WTC11 (cell line): Measurements from ENCODE around the gene CPSF7. TPM values are rescaled to one million over a fixed set of nuclear protein-coding genes. Genes with fewer than 3 reads are reported as not detected.

Experiments
- ATAC-seq: fragments of 200-7000 bp; cut with Tn5 transposase; 2 replicates; pipeline ENCODE4 v1.10.0; 2021; ENCODE audit warnings: mild to moderate bottlenecking, moderate library complexity
- CTCF ChIA-PET: fragments of 300-600 bp; sonication (Branson Sonifier 250); formaldehyde crosslinking; loops from one replicate; lab custom pipeline; 2021; ENCODE audit warnings: antibody characterized with exemption; lab: Charles Lee
- POLR2A ChIA-PET: fragments of 350-600 bp; sonication (Branson Sonifier 250); formaldehyde crosslinking; loops from one replicate; lab custom pipeline; 2021; ENCODE audit warnings: antibody characterized with exemption; lab: Charles Lee
- DNase-seq: peaks from one replicate; pipeline ENCODE4 v3.0.0; 2021; ENCODE audit warnings: low spot score
- H3K27ac Mint-ChIP-seq: 2 replicates; pipeline ENCODE4 v1.8.0; 2021; ENCODE audit warnings: mixed read lengths
- H3K27me3 Mint-ChIP-seq: 2 replicates; pipeline ENCODE4 v1.8.0; 2021; ENCODE audit warnings: low read depth, mild to moderate bottlenecking, moderate library complexity, mixed read lengths
- H3K36me3 Mint-ChIP-seq: 2 replicates; pipeline ENCODE4 v1.8.0; 2021; ENCODE audit warnings: mixed read lengths
- H3K4me1 Mint-ChIP-seq: 2 replicates; pipeline ENCODE4 v1.8.0; 2022; ENCODE audit warnings: mixed read lengths
- H3K4me3 Mint-ChIP-seq: 2 replicates; pipeline ENCODE4 v1.8.0; 2021; ENCODE audit warnings: mild to moderate bottlenecking, moderate library complexity, mixed read lengths
- H3K9me3 Mint-ChIP-seq: 2 replicates; pipeline ENCODE4 v1.8.0; 2021; ENCODE audit warnings: mixed read lengths
- ARID4B ChIP-seq: sonication (generic); formaldehyde crosslinking; IDR thresholded peaks from 2 replicates; pipeline ENCODE4 v1.8.0; 2023; ENCODE audit warnings: missing genetic modification reagents, mild to moderate bottlenecking, borderline replicate concordance
- ATF3 ChIP-seq: sonication (generic); formaldehyde crosslinking; conservative IDR thresholded peaks from 2 replicates; pipeline ENCODE4 v1.8.1; 2022; ENCODE audit warnings: mild to moderate bottlenecking, missing genetic modification reagents
- ATF6 ChIP-seq: sonication (generic); formaldehyde crosslinking; IDR thresholded peaks from 2 replicates; pipeline ENCODE4 v1.8.1; 2023; ENCODE audit warnings: mild to moderate bottlenecking, missing genetic modification reagents
- FOXP4 ChIP-seq: sonication (generic); formaldehyde crosslinking; IDR thresholded peaks from 2 replicates; pipeline ENCODE4 v1.8.0; 2022; ENCODE audit warnings: mild to moderate bottlenecking, missing genetic modification reagents
- HMGXB4 ChIP-seq: sonication (generic); formaldehyde crosslinking; IDR thresholded peaks from 2 replicates; pipeline ENCODE4 v1.8.1; 2023; ENCODE audit warnings: mild to moderate bottlenecking, moderate library complexity, missing genetic modification reagents
- JUN ChIP-seq: sonication (generic); formaldehyde crosslinking; IDR thresholded peaks from 2 replicates; pipeline ENCODE4 v1.8.0; 2023; ENCODE audit warnings: mild to moderate bottlenecking, missing genetic modification reagents
- MLX ChIP-seq: sonication (generic); formaldehyde crosslinking; IDR thresholded peaks from 2 replicates; pipeline ENCODE4 v1.8.1; 2023; ENCODE audit warnings: mild to moderate bottlenecking, missing genetic modification reagents, moderate library complexity
- NFE2L1 ChIP-seq: sonication (generic); formaldehyde crosslinking; IDR thresholded peaks from 2 replicates; pipeline ENCODE4 v1.8.1; 2023; ENCODE audit warnings: missing genetic modification reagents
- NR1H2 ChIP-seq: sonication (generic); formaldehyde crosslinking; IDR thresholded peaks from 2 replicates; pipeline ENCODE4 v1.9.0; 2021; ENCODE audit warnings: mild to moderate bottlenecking, moderate library complexity, missing genetic modification reagents
- PREB ChIP-seq: sonication (generic); formaldehyde crosslinking; IDR thresholded peaks from 2 replicates; pipeline ENCODE4 v1.8.1; 2022; ENCODE audit warnings: mild to moderate bottlenecking, missing genetic modification reagents, moderate library complexity, borderline replicate concordance
- RELA ChIP-seq: sonication (generic); formaldehyde crosslinking; IDR thresholded peaks from 2 replicates; pipeline ENCODE4 v1.8.1; 2022; ENCODE audit warnings: missing genetic modification reagents, mild to moderate bottlenecking, borderline replicate concordance
- SMAD3 ChIP-seq: sonication (generic); formaldehyde crosslinking; IDR thresholded peaks from 2 replicates; pipeline ENCODE4 v1.8.0; 2022; ENCODE audit warnings: missing genetic modification reagents, mild to moderate bottlenecking, borderline replicate concordance
- USF2 ChIP-seq: sonication (generic); formaldehyde crosslinking; IDR thresholded peaks from 2 replicates; pipeline ENCODE4 v1.8.1; 2023; ENCODE audit warnings: mild to moderate bottlenecking, missing genetic modification reagents, moderate library complexity
- ZNF263 ChIP-seq: sonication (generic); formaldehyde crosslinking; IDR thresholded peaks from 2 replicates; pipeline ENCODE4 v1.8.1; 2022; ENCODE audit warnings: low read depth, mild to moderate bottlenecking, moderate library complexity, missing genetic modification reagents
- total RNA-seq: library from RNA; stranded (reverse); gene quantifications from 3 replicates; pipeline ENCODE4 v1.2.3, GENCODE V29; 2021

CPSF7 gene
- total RNA-seq, 1 experiment from 2014 or later = 88.3 TPM

GRCh38 chr11:61474013-61474643 lies 44.4 kb upstream of the CPSF7 start:
- peaks cover 12% of the 10 kb centered on the region; the same call in 1 of the 2 replicates for H3K36me3 Mint-ChIP-seq
- H3K9me3 Mint-ChIP-seq = no peaks in the 10 kb centered on the region
- peaks cover 7% of the 10 kb centered on the region for H3K4me1 Mint-ChIP-seq
- H3K4me3 Mint-ChIP-seq = no peak overlapping the region
- H3K27me3 Mint-ChIP-seq = peaks cover 3% of the 10 kb centered on the region; the same call in 1 of the 2 replicates
- H3K27ac Mint-ChIP-seq = 0 out of 2 replicates have a peak overlapping the region, but pooled peaks have one; percentile 17
- ATAC-seq = no peak
- TF ChIP-seq USF2 (no peak), ZNF263 (no peak)
- CTCF ChIA-PET = interaction anchor here (1.2 to 5.9 kb wide), 4 partner anchors 28 to 93 kb away, joined by 3 to 149 read pairs (median 10); no protein-coding TSS in a partner anchor
- POLR2A ChIA-PET = no interaction called here
- no peak for DNase-seq

- no peak for ATAC-seq
- TF ChIP-seq PREB (CRISPR knock-in tag) (no peak), HMGXB4 (no peak), NR1H2 (CRISPR knock-in tag) (no peak), ARID4B (CRISPR knock-in tag) (no peak), FOXP4 (CRISPR knock-in tag) (no peak), ATF6 (CRISPR knock-in tag) (no peak), JUN (CRISPR knock-in tag) (no peak), ATF3 (CRISPR knock-in tag) (no peak), RELA (no peak), NFE2L1 (no peak), MLX (no peak), SMAD3 (CRISPR knock-in tag) (no peak)
- no peak for DNase-seq
- Mint-ChIP-seq H3K36me3 (peaks cover 12% of the 10 kb centered on the region; the same call in 1 of the 2 replicates), H3K27me3 (peaks cover 3% of the 10 kb centered on the region; the same call in 1 of the 2 replicates), H3K27ac (peak overlapping the region; percentile 17; the same call in 1 of the 2 replicates), H3K4me1 (peaks cover 7% of the 10 kb centered on the region), H3K9me3 (no peaks in the 10 kb centered on the region), H3K4me3 (no peak overlapping the region)
- ChIA-PET CTCF (interaction anchor here (0.6 to 2.9 kb wide), 8 partner anchors 9 to 192 kb away, joined by 3 to 17 read pairs (median 4); no protein-coding TSS in a partner anchor), POLR2A (no interaction called here)
Observed at GRCh38 chr11:61473370-61474012, 43.7 kb upstream of the CPSF7 start.
